ENCODE data around the gene C1QTNF9. TPM values are rescaled to one million over a fixed set of nuclear protein-coding genes. Genes with fewer than 3 reads are reported as not detected.
"Not testable (repeated sequence)": the region's sequence is repeated elsewhere in the genome, so short reads cannot be mapped to it uniquely, and the experiment has no call there.

C1QTNF9 gene
- polyA plus RNA-seq, 1 experiment = not detected

DNA sequence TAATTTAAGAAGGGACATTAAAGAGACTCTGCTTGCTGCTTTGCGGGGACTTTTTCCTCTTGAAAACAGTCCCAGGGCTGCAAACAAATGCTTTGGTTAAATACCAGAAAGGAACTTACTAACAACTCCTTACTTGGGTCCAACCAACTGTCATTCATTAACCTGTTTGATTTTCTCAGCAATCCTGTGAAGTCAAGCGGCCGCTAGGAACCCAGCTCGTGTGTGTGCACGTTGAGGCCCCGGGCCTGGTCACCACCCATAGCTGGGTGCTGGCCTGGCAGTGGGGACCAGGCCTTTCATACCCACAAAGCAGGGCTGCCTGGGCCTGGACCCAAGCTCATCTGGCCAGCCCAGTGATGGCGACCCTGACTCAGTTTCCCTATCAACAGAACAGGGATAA lies 50.7 kb downstream of the C1QTNF9 start:
- DNase-seq (ENCODE audit: low read depth) = no peak
- TF ChIP-seq, protein P1, sequence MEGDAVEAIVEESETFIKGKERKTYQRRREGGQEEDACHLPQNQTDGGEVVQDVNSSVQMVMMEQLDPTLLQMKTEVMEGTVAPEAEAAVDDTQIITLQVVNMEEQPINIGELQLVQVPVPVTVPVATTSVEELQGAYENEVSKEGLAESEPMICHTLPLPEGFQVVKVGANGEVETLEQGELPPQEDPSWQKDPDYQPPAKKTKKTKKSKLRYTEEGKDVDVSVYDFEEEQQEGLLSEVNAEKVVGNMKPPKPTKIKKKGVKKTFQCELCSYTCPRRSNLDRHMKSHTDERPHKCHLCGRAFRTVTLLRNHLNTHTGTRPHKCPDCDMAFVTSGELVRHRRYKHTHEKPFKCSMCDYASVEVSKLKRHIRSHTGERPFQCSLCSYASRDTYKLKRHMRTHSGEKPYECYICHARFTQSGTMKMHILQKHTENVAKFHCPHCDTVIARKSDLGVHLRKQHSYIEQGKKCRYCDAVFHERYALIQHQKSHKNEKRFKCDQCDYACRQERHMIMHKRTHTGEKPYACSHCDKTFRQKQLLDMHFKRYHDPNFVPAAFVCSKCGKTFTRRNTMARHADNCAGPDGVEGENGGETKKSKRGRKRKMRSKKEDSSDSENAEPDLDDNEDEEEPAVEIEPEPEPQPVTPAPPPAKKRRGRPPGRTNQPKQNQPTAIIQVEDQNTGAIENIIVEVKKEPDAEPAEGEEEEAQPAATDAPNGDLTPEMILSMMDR (IDR thresholded peaks at IDR 0.05; ENCODE audit: insufficient read depth, low read depth, low read length) = no peak
- H3K27me3 ChIP-seq (ENCODE audit: control insufficient read depth, insufficient read depth, low read length) = no peaks in the 10 kb centered on the region
- no peak overlapping the region for H3K4me3 ChIP-seq (ENCODE audit: low read depth, low read length)
- ChIA-PET CTCF (no interaction called here), POLR2A (no interaction called here)
- no peaks in the 10 kb centered on the region for H3K36me3 ChIP-seq (ENCODE audit: control insufficient read depth, insufficient read depth, low read length)

DNA sequence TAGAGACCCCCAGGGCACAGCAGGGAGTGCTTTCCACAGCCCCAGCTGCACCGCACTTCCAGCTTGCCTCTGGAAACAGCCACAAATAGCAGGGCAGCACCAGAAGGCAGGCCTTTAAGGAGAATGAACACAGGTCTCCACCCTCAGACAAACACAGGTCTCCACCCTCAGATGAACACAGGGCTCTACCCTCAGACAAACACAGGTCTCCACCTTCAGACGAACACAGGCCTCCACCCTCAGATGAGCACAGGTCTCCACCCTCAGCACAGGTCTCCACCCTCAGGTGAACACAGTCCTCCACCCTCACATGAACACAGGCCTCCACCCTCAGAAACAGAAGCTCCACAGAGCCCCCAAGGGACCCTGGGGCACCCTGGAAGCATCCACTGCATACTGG lies 51.7 kb downstream of the C1QTNF9 start:
- POLR2A ChIA-PET = no interaction called here
- Histone ChIP-seq H3K36me3 (ENCODE audit: control insufficient read depth, insufficient read depth, low read length) (no peaks in the 10 kb centered on the region), H3K27me3 (ENCODE audit: control insufficient read depth, insufficient read depth, low read length) (0 out of 2 replicates have a peak, but pooled peaks cover 2% of the 10 kb centered on the region), H3K4me3 (ENCODE audit: low read depth, low read length) (no peak overlapping the region)
- no peak for DNase-seq (ENCODE audit: low read depth)
- TF ChIP-seq, protein P1 (IDR thresholded peaks at IDR 0.05; ENCODE audit: insufficient read depth, low read depth, low read length) = no peak
- CTCF ChIA-PET = no interaction called here

DNA sequence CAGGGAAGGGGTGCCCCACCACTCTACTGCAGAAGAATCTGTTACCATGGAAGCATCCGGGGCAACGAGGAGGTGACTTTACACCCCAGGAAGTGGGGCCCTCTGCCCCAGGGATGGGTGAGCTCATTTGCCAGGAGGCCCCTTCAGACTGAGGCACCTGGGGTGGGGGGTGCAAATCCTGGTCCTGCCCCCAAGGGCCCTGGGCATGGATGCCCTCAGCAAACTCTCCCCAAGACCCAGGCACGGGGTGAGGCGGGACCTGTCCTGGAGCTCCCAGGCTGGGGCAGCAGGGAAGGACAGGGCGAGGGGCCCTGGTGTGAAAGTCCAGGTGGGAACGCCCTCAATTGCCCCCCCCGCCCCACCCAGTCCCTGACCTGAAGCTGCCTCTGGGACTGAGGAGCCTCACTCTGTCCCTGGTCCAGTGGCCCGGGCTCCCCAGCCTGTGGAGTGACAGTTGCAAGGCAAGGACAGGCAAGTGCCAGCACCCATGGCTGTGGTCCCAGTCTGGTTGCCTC lies 52.5 kb downstream of the C1QTNF9 start:
- no peaks in the 10 kb centered on the region for H3K36me3 ChIP-seq (ENCODE audit: control insufficient read depth, insufficient read depth, low read length)
- DNase-seq (ENCODE audit: low read depth) = no peak
- ChIA-PET CTCF (no interaction called here), POLR2A (no interaction called here)
- TF ChIP-seq, protein P1 (IDR thresholded peaks at IDR 0.05; ENCODE audit: insufficient read depth, low read depth, low read length) = no peak
- H3K4me3 ChIP-seq (ENCODE audit: low read depth, low read length) = no peak overlapping the region
- H3K27me3 ChIP-seq (ENCODE audit: control insufficient read depth, insufficient read depth, low read length) = 0 out of 2 replicates have a peak, but pooled peaks cover 2% of the 10 kb centered on the region

DNA sequence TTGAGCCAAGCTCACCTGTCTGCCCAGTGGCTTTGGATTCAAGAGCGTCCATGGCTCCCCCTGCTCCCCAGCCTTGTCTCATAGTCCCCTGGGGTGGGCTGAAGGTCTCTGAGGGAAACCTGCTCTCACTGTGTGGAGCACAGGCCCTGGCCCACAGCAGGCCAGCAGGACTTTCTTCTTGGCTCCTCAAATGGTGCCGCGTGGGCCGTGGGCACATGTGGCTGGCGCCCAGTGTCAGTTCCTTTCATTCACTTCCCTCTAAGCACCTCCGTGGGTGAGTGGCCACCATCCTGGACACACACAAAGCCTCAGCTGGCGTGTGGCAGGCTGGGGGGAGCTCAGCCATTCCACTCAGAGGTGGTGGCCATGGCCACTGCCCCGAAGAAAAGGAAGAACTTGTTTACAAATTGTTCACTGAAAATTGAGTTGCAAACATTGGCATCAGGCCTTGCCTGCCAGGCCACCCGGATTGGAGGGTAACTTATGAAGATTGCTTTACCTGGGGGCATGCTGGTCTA lies 53.1 kb downstream of the C1QTNF9 start:
- no peaks in the 10 kb centered on the region for H3K36me3 ChIP-seq (ENCODE audit: control insufficient read depth, insufficient read depth, low read length)
- ChIA-PET CTCF (no interaction called here), POLR2A (no interaction called here)
- H3K4me3 ChIP-seq (ENCODE audit: low read depth, low read length) = no peak overlapping the region
- TF ChIP-seq, protein P1 (IDR thresholded peaks at IDR 0.05; ENCODE audit: insufficient read depth, low read depth, low read length) = no peak
- DNase-seq (ENCODE audit: low read depth) = no peak
- H3K27me3 ChIP-seq (ENCODE audit: control insufficient read depth, insufficient read depth, low read length) = 0 out of 2 replicates have a peak, but pooled peaks cover 2% of the 10 kb centered on the region

DNA sequence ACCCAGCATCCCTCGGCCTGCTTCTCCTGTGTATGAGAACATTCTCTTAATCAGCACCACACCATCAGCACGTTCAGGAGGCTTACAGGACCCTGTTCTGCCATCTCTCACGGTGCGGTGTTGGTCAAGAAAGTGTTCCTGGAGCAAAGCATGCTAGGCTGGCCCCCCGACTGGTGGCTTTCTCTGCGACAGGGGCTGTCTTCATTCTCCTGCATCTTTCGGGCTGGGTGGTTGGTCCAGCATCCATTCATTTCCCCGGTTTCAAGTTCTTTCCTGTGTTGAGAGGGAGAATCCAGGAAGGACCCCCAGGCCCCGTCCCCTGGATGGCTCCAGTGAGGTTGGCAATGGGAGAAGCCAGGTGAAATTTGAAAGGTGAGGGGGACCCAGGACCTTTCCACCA lies 55.8 kb downstream of the C1QTNF9 start:
- TF ChIP-seq, protein P1 (IDR thresholded peaks at IDR 0.05; ENCODE audit: insufficient read depth, low read depth, low read length) = no peak
- no peaks in the 10 kb centered on the region for H3K36me3 ChIP-seq (ENCODE audit: control insufficient read depth, insufficient read depth, low read length)
- no peak for DNase-seq (ENCODE audit: low read depth)
- H3K4me3 ChIP-seq (ENCODE audit: low read depth, low read length) = no peak overlapping the region
- ChIA-PET POLR2A (no interaction called here), CTCF (no interaction called here)
- 0 out of 2 replicates have a peak, but pooled peaks cover 2% of the 10 kb centered on the region for H3K27me3 ChIP-seq (ENCODE audit: control insufficient read depth, insufficient read depth, low read length)

DNA sequence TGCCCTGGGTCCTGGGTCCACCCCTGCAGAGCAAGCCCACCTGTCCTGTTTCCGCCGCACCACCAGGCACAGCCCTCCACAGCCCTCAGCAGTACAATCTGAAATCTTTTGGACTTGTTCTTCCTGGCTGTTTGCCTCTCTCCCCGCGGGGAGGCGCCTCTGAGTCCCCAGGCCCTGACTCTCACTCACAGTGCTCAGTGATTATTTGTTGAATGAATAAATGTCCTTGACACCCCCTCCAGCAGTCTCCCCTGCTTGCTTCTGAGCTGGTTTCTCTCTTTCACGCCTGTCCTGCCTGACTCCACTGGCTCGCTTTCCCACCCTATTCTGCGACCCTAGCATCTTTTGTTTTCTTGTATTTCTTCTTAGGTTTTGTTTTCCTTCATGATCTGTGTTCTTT lies 56.9 kb downstream of the C1QTNF9 start:
- H3K27me3 ChIP-seq (ENCODE audit: control insufficient read depth, insufficient read depth, low read length); CTCF ChIA-PET; DNase-seq (ENCODE audit: low read depth); H3K36me3 ChIP-seq (ENCODE audit: control insufficient read depth, insufficient read depth, low read length); H3K4me3 ChIP-seq (ENCODE audit: low read depth, low read length); POLR2A ChIA-PET: not testable (repeated sequence)

DNA sequence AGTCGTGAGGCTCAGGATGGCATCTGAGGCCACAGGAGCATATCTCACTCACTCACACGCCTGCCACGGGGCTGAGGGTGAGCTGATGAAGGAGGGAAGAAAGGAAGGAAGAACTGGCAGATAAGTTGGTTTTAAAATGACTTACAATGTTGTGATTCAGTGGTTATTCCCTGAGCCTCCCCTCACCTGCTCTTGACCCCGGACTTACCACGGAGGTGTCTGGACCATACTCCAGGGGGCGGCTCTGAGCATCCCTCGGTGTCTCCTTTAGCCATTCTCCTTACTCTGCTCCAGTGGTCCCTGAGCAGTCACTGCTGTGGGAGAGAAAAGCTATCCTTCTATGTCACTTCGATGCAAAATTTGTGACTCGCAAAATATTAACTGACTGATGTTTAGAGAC lies 61.9 kb downstream of the C1QTNF9 start:
- POLR2A ChIA-PET; DNase-seq (ENCODE audit: low read depth); CTCF ChIA-PET: not testable (repeated sequence)

More for the DNA sequence above, 61.9 kb downstream of the C1QTNF9 start:
- not testable (repeated sequence) for H3K27me3 ChIP-seq (ENCODE audit: control insufficient read depth, insufficient read depth, low read length); H3K36me3 ChIP-seq (ENCODE audit: control insufficient read depth, insufficient read depth, low read length); H3K4me3 ChIP-seq (ENCODE audit: low read depth, low read length)
